Activated CD4-positive, alpha-beta T cell treated with anti-CD3 and anti-CD28 coated beads, Interleukin-2, amount 50 U/mL, for 16 hours (primary cell): Measurements from ENCODE around the gene SACM1L.

Source experiments
- DNase-seq: peaks from one replicate; pipeline ENCODE4 v3.0.0-alpha.2; 2020

The SACM1L gene

DNA sequence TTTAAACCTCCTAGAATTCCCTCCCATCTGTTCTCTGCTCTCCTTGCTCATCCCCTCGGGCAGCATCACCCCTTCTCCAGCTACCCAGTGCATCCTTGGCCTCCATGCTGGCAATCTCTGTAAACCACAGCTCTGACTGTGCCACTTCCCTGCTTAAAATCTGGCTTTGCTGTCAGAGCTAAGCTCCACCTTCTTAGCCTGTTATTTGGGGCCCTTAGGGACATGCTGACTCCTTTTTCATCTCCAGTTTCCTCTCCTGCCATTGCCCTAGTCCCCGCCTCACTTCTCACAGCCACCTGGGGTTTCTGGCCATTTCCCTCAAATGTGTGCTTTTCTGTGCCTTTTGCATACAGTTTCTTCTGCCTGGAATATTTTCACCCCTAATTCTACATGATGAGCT, 101.4 kb downstream of the SACM1L start:
- DNase-seq, result no peak

DNA sequence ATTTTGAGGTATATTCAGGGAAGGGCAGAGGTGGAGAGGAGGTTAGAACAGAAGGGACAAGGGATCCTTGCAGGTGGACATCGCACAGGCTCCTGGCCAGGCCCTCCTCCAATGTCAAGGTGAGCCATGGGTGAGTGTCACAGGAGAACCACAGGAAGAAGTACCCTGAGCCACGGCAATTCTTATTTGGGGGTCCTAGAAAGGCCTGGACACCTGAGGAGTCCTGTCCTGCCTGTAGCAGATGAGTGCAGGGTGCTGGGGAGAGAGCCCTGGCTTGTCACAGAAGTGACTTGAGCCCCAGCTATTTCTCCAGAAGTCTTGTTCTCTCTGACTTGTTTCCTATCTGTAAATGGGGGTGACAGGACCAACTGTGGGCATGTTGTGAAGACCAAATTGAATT, 102.8 kb downstream of the SACM1L start:
- DNase-seq, result no peak

DNA sequence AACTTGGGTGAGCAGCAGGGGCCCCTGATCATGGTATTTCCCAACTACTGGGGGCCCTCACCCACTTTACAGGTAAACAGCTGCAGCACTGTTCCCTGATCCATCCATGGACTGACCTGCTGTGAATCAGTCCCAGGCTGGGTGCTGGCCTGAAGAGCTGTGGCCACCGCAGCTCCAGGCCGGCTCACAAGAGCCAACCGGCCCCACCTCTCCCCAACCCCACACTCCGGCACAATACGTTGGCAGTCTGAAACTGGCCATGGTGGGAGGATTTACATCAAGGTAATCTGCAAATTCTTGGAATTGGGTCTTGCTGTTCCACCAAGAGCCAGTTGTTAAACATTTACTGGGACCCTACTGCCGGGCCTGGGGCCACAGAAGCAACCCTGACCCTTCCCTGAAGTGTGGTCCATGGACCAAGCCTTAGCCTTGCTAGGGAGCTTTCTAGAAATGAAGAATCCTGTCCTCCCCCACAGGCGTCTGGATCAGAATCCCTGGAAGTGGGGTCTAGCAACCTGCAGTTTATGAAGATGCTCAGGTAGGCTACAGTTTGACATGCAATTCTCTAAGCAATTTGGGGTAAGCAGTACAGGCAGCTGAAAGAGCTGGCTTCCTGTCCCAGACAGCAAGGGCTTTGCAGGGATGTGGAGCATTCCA, 103.4 kb downstream of the SACM1L start:
- DNase-seq, result no peak

DNA sequence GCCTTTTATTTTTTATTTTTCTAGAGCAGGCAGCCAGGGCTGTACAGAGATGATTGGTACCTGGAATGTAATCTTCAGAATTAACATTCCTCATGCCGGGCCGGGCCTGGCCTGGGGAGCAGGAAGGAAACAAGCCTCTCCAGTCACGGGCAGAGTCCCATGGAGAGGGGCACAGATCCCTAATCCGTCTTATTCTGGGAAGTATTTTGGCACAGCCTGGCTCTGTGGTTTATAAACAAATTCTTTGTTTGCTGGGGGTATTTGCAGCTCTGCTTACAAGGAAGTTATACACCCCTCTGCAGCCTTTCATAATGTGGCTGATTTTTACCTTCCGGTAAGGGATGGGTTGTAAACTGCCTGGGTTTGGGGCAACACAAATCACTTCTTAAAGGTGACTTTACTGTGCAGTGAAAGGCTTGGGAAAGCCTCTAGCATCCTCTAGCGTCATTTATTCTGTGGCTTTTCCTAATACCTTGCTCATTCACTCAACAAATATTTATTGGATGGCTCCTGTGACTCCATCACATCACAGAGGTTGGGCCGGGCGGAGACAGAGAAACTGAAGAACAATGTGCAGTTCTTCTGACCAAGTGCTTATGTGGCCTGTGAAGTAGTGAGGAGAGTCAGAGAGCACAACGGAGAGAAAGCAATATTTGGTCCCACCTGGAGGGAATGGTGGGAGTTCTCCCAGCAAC, 104.4 kb downstream of the SACM1L start:
- DNase-seq, result no peak

DNA sequence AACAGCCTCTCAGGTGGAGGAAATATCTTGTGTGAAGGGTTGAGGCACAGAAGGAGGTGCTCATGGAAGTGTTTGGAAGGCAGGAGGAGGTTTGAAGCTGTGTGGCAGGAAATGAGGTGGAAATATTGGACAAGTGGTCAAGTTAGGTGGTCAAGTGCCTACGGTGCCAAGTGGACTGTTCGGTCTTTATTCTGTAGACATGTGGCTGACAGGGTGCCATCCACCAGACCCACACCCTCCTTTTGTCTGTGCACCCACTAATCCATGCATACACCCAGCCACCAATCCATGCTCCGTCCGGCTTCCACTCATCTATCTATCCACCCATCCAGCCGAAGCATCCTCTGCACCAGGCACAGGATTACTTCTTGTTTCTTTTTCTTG, 105.0 kb downstream of the SACM1L start:
- no peak for DNase-seq

DNA sequence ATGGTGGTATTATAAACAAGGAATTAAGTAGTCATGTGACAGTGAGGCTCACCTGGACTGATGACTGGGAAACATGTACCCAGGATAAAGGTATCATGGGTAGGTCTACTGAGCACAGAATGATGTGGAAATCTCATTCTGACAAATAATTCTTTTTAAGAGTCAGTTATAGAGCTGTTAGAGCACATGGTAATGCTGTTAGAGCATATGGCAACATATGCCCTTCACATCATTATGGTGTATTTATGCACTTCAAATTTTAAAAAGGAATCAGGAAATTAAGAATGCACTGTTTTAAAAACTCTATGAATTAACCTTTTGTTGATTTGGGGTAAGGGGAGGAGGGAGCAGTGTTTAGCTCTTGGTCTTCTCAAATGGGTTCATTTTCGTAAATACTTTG, 105.5 kb downstream of the SACM1L start:
- no peak for DNase-seq
